Stimulated activated CD4-positive, alpha-beta T cell treated with anti-CD3 and anti-CD28 coated beads, TNF-alpha, amount 100 ng/mL, for 4 hours (primary cell): ENCODE data around the gene MMD2.

Experiments used
- DNase-seq, 3 experiments: peaks; one replicate each; pipeline ENCODE4 v3.0.0-alpha.2; 2020; ENCODE audit warnings: low read depth in 3 of 3

MMD2 gene

GRCh38 chr7:4871056-4871680, 87.8 kb downstream of the MMD2 start:
- no peak for DNase-seq

- no peak for DNase-seq
Measured at GRCh38 chr7:4868493-4868892, 90.5 kb downstream of the MMD2 start.

GRCh38 chr7:4866528-4867496, 92.2 kb downstream of the MMD2 start:
- no peak for DNase-seq

GRCh38 chr7:4862156-4862555, 96.8 kb downstream of the MMD2 start:
- DNase-seq: no peak

GRCh38 chr7:4861673-4862072, 97.3 kb downstream of the MMD2 start, which contains the start of gene PAPOLB:
TSS of gene PAPOLB (minus strand) at chr7:4862030. CDS start at chr7:4861810, 220 bp downstream.
- DNase-seq: no peak

GRCh38 chr7:4861227-4861626, 97.8 kb downstream of the MMD2 start:
- DNase-seq: no peak

- no peak for DNase-seq
Measured at GRCh38 chr7:4857189-4857588, 101.8 kb downstream of the MMD2 start.

- DNase-seq: no peak
Measured at GRCh38 chr7:4856336-4857057, 102.5 kb downstream of the MMD2 start.
